Measurements from ENCODE around the gene PALLD.

GRCh38 chr4:168719725-168720124 is 222.9 kb downstream of the PALLD start:
- TF ChIP-seq CTCF (IDR thresholded peaks at IDR 0.05): no peak
- TF ChIP-seq POLR2A (IDR thresholded peaks at IDR 0.05): no peak

Data from right lobe of liver (tissue), 4 donors.